ENCODE results near the gene CRELD2. TPM values are rescaled to one million over a fixed set of nuclear protein-coding genes. Genes with fewer than 3 reads are reported as not detected.

CRELD2 gene, protein sequence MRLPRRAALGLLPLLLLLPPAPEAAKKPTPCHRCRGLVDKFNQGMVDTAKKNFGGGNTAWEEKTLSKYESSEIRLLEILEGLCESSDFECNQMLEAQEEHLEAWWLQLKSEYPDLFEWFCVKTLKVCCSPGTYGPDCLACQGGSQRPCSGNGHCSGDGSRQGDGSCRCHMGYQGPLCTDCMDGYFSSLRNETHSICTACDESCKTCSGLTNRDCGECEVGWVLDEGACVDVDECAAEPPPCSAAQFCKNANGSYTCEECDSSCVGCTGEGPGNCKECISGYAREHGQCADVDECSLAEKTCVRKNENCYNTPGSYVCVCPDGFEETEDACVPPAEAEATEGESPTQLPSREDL
- total RNA-seq, result 67.8 and 84.8 TPM in 2 replicates

DNA sequence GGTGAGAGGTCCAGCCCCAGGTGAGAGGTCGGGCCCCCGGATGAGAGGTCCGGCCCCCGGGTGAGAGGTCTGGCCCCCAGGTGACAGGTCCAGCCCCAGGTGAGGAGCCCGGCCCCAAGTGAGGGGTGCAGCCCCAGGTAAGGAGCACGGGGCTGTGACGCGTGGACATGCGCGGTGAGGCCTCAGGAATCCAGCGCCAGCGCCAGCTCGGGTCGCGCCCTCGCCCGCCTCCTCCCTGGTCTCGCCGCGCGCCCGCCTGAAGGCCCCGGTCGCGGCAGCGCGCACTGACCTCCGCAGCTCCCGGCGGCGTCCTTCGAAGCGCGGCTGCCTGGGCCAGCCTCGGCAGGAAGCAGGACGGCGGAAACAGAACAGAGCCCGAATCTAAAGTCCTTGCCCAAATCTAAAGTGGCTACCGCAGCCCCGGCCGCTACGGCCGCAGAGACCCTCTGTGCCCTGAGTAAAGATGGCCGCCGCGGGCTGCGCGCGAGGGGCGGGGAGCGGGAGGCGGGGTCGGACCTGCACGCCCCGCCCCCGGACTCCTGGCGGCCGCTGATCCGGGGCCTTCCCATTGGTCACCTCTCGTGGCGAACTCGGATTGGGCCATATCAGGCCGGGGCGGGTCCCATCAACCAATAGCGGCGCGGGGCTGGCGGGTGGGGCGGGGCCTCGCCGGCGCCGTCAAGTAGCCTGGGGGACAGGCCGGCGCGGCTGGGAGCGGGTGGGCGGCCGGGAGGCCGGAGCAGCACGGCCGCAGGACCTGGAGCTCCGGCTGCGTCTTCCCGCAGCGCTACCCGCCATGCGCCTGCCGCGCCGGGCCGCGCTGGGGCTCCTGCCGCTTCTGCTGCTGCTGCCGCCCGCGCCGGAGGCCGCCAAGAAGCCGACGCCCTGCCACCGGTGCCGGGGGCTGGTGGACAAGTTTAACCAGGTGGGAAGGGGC, at the start of gene CRELD2, which contains the start of gene ALG12:
TSS of gene CRELD2 (plus strand) at position 661 of the 937 bp plus-strand sequence. CDS start at position 797, 136 bp downstream.
TSS of gene ALG12 (minus strand) at position 465 of the 937 bp plus-strand sequence. CDS start 4,673 bp downstream, outside the sequence.
- DNase-seq (ENCODE audit: extremely low read depth, low read depth, low spot score), result peak; percentile 44

DNA sequence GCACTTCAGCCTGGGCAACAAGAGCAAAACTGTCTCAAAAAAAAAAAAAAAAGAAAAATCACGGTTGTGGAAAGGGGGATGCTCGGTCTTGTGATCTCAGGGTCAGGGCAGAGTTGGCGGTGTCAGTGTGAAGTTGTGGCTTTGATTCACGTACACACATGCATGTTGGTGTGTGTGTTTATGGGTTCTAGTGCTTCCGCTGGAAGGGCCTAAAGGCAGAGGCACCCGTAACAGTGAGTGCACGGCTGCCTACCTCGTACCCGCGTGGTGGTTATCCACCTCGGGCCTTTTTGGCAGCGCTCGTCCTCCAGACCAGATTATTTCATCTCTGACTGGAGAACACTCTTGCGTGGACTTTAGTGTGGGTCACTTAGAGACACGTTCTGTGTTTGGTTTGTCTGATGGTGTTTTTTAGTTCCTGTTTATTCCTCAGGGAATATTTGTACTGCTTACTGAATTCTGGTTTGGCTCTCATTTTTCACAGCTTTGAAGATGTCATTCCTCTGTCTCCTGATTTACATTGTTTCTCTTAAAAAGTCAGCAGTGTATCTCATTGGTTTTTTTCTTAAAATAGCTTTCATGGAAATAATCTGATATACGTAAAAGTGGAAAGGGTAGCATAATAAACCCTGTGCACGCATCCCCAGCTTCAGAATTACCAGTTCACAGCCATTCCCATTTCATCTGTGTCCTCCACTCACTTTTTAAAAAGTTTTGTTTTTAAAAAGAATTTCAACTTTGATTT, 49.2 kb upstream of the CRELD2 start:
- no peak for DNase-seq (ENCODE audit: extremely low read depth, low read depth, low spot score)

DNA sequence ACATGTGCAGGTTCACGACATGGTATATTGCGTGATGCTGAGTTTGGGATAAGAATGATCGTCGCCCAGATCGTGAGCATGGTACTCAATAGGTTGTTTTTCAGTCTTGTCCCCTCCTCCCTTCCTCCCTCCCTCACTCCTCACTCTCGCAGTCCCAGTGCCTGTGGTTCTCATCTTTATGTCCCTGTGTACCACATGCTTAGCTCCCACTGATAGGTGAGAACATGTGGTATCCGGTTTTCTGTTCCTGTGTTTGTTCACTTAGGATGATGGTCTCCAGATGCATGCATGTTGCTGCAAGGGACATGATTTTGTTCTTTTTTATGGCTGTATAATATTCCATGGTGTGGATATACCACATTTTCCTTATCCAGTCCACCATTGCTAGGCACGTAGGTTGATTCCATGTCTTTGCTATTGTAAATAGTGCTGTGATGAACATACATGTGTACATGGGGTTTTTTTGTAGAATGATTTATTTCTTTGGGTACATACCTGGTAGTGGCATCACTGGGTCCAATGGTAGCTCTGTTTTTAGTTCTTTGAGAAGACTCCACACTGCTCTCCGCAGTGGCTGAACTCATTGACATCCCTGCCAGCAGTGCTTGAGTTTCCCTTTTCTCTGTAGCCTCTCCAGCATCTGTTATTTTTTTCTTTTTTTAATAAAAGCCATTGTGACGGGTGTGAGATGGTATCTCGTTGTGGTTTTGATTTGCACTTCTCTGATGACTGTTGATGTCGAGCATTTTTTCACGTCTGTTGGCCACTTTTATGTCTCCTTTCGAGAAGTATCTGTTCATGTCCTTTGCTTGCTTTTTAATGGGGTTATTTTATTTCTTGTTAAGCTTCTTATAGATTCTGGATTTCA, 48.4 kb upstream of the CRELD2 start:
- DNase-seq (ENCODE audit: extremely low read depth, low read depth, low spot score), result no peak

DNA sequence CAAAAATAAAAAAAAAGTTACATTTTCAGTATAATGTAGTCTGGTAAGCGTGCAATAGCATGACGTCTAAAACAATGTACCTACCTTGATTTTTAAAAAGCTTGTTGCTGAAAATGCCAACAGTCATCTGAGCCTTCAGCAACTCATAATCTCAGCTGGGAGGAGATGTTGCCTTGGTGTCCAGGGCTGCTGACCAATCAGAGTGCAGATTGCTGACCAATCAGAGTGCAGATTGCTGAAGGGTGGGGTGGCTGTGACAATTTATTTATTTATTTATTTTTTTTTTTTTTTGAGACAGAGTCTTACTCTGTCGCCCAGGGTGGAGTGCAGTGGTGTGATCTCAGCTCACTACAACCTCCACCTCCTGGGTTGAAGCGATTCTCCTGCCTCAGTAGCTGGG, 47.0 kb upstream of the CRELD2 start:
- DNase-seq (ENCODE audit: extremely low read depth, low read depth, low spot score), result no peak

DNA sequence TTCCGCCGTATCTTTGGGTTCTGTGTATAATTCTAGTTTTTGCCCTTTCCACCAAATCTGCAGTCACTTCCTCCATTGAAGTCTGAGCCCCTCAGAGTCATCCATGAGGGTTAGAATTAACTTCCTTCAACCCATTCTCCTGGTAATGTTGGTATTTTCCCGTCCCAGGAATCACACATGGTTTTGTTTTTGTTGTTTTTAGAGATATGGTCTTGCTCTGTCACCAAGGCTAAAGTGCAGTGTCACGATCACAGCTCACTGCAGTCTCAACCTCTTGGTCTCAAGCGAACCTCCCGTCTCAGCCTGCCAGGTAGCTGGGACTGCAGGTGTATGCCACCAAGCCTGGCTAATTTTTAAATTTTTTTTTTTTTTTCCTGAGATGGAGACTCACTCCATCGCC, 46.1 kb upstream of the CRELD2 start:
- DNase-seq (ENCODE audit: extremely low read depth, low read depth, low spot score), result no peak

DNA sequence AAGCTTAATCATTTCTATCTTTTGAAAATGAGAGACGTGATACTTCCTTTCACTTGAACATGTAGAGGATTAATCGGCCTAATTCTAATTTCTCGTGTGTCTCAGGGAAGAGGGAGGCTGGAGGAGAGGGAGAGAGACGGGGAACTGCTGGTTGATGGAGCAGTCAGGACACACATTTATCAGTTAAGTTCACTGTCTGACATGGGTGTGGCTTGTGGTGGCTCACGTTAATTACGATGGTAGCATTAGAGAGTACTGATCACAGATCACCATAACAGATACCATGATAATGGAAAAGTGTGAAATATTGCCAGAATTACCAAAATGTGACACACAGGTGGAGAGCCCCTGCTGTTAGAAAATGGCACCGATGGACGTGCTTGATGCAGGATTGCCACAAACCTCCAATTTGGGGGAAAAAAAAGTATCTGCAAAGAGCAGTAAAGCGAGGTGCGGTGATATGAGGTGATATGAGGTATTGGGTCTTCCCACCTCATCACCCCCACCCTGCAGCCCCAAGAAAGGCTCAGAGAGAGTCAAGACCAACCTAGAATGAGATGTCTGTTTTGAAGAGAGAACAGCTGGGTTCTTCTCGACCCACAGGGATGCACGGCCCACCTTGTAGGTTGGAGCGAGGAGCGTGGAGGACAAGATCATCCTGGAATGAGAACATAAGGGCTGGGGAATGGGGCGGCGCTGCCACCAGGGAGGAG, 45.0 kb upstream of the CRELD2 start:
- no peak for DNase-seq (ENCODE audit: extremely low read depth, low read depth, low spot score)

DNA sequence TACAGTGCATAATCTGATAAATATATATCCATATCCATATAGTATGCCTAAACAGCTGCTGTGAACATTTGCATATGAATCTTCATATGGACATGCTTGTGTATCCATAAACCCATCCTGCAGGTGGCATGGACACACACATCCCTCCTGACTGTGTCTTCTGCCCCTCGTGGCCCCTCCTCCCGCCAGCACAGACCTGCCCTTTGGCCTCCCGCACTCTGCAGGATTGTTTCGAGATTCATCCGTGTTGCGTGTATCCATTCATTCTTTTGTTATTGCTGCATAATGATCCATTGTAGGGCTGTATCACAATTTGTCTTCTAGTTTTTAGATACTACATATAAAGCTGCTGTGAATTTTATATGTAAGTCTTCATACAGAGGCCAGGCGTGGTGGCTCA, 40.8 kb upstream of the CRELD2 start:
- DNase-seq (ENCODE audit: extremely low read depth, low read depth, low spot score), result no peak

DNA sequence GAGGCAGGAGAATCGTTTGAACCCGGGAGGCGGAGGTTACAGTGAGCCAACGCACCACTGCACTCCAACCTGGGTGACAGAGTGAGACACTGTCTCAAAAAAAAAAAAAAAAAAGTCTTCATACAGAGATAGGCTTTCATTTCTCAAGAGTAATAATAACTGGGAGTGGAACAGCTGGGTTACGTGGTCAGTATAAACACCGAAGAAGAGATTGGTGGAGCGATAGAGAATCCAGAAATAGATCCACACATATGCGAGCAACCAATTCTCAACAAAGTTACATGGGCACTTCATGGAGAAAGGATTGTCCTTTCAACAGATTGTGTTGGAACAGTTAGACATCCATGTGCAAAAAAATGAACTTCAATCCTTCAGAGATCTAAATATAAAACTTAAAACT, 40.2 kb upstream of the CRELD2 start:
- no peak for DNase-seq (ENCODE audit: extremely low read depth, low read depth, low spot score)

DNA sequence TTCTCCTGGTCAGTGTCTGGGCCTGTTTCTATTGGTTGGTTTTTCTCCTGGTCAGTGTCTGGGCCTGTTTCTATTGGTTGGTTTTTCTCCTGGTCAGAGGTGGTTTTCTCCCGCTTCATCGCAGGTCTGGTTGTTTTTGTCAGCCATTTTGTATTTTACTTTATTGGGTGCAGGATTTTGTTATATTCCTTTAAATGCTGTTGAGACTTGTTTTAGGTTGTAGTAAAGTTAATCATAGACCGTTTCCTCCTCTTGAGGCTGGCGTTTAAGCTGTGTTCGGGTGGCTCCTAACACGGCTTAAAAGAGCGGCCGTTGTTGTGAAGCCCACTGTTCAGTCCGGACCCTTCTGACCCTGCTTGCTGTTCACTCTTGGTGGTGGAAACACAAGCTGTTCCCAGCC, 38.6 kb upstream of the CRELD2 start:
- DNase-seq (ENCODE audit: extremely low read depth, low read depth, low spot score), result no peak

DNA sequence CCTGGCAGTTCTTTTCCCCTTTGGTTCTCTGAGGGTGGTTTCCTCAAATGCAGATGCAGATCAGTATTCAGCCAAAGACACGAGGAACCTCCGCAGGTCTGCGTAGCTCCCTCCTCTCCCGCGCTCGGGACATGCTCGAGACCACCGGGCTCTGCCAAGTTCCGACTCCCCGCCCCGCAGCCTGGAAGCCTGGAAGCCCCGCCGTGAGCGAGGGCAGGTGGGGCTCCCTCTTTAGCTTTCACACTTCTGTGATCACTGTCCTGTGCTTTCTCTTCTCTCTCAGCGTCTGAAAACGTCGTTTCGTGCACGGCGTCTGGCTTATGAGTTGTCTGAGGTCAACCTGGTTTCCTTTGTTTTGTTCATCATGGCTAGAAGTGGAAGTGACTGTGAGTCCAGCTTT, 38.2 kb upstream of the CRELD2 start:
- DNase-seq (ENCODE audit: extremely low read depth, low read depth, low spot score), result peak; percentile 22

DNA sequence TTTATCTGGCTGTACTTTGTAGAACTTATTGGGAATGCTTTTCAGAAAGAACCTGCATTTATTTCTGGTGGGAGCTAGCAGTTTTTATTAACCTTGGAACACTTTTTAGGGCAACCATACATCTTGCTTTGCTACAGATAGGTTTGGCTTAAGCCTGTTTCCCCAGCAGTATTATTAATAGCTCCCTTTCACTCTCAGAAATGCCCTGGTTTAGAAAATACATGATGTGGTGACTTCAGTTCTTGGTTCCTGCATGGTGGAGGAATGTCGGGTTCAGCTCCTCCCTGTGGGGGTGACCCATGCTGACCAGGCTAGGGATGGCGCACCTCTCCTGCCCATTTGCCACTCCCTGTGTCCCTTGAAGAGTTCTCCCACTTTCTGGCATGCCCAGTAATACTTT, 36.6 kb upstream of the CRELD2 start:
- DNase-seq (ENCODE audit: extremely low read depth, low read depth, low spot score), result no peak

DNA sequence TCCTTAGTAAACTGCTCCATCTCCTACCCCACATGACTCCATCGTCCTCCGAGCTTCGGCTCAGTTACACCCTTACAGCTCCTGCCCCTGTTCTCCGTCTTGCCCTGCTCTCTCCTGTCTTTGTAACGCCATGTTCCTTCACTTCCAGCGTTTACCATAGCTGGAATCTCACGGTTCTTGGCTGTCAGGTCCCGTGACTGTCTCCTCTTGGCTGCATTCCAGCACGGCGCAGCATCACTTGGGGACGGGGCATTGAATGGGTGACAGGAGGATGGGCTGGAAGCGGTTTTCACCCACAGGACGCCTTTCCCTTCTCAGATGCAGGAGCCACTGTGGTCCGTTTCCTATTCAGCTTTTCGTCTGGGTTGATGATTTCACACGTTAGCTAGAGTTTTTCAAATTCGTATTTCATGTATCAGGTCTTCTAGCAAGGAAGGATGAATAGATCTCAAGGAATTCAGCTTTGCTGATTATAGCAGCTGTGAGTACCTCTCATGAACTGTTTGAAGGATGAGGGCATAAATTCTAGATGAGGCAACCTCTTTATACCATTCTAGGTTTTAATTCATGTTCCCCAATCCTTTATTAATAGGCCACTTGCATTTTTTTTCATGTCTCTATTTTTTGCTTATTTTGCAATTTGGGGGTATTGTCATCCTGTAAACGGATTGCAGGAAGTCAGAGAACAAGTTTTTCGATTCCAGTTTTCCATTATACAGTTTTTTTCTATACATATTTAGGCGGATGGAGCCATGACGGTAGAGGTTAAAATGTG, 35.7 kb upstream of the CRELD2 start:
- DNase-seq (ENCODE audit: extremely low read depth, low read depth, low spot score), result no peak

DNA sequence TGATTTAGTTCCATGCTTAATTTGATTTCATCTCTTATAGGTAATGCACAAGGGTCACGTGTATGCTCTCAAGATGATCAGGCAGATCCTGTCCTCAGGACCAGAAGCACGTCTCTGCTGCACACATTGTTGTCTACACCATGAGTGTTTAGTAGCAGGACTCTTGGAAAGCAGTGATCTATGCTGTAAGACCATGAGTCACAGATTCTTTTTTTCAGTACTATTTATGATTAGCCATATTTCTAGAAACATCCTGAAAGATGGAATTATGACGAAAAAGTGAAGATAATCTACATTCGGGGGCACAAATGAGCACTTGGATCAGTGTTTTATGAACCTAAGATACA, 35.2 kb upstream of the CRELD2 start:
- no peak for DNase-seq (ENCODE audit: extremely low read depth, low read depth, low spot score)

DNA sequence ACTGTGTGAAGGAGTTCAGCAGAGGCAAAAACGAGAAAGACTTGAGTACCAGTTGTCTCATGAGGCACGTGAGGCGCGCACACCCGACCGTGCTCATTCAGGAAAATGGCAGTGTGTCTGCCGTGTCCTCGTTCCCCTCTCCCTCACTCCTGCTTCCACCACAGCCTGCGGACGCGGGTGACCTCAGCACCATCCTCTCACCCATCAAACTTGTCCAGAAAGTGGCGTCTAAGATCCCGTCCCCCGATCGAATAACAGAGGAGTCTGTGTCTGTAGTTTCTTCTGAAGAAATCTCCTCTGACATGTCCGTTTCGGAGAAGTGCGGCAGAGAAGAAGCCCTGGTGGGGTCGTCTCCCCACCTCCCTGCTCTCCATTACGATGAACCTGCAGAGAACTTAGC, 34.4 kb upstream of the CRELD2 start:
- DNase-seq (ENCODE audit: extremely low read depth, low read depth, low spot score), result no peak

DNA sequence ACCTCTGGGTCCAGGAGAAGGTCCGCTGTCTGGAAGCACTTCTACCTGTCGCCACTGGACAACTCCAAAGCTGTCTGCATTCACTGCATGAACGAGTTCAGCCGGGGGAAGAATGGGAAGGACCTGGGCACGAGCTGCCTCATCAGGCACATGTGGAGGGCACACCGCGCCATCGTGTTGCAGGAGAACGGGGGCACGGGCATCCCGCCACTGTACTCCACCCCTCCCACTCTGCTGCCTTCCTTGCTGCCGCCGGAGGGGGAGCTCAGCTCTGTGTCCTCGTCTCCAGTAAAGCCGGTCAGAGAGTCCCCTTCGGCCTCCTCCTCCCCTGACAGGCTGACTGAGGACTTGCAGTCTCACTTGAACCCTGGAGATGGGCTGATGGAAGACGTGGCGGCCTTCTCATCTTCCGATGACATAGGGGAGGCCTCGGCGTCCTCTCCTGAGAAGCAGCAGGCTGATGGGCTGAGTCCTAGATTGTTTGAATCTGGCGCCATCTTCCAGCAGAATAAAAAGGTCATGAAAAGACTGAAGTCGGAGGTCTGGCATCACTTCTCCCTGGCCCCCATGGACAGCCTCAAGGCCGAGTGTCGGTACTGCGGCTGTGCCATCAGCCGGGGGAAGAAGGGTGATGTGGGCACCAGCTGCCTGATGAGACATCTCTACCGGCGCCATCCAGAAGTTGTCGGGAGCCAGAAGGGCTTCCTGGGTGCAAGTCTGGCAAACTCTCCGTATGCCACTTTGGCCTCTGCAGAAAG, 33.8 kb upstream of the CRELD2 start:
- no peak for DNase-seq (ENCODE audit: extremely low read depth, low read depth, low spot score)

DNA sequence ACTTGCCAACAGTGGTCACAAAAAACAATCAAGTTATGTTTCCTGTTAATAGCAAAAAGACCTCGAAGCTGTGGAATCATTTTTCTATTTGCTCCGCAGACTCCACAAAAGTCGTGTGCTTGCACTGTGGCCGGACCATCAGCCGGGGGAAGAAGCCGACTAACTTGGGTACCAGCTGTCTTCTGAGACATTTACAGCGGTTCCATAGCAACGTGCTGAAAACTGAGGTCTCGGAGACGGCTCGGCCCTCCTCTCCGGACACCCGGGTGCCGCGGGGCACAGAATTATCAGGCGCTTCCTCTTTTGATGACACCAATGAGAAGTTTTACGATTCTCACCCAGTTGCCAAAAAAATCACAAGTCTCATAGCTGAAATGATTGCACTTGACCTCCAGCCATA, 33.2 kb upstream of the CRELD2 start:
- DNase-seq (ENCODE audit: extremely low read depth, low read depth, low spot score), result no peak

DNA sequence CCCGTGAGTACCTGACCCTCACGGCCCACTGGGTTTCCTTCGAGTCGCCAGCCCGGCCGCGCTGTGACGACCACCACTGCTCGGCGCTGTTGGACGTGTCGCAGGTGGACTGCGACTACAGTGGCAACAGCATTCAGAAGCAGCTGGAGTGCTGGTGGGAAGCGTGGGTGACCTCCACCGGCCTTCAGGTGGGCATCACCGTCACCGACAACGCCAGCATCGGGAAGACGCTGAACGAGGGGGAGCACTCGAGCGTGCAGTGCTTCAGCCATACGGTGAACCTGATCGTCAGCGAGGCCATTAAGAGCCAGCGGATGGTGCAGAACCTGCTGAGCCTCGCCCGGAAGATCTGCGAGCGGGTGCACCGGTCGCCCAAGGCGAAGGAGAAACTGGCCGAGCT, 32.6 kb upstream of the CRELD2 start:
- no peak for DNase-seq (ENCODE audit: extremely low read depth, low read depth, low spot score)

Data from glomerular endothelial cell (primary cell).